GM12891 (cell line): ENCODE measurements around the gene HOXD8.

ENCODE experiments used
- DNase-seq: peaks from one replicate; pipeline ENCODE4 v3.0.0; 2011; ENCODE audit warnings: low spot score; ENCODE audit not compliant: insufficient read length
- FAIRE-seq: peaks from 2 replicates; lab custom pipeline; 2011; peaks lifted over from hg19 to GRCh38; lab: Jason Lieb, UNC
- PAX5 ChIP-seq: IDR thresholded peaks from 2 replicates; pipeline ENCODE4 v1.6.1; 2011; ENCODE audit warnings: low read length, moderate library complexity, mild to moderate bottlenecking; ENCODE audit not compliant: insufficient read depth, severe bottlenecking
- POLR2A ChIP-seq: IDR thresholded peaks from 2 replicates; pipeline ENCODE4 v1.6.1; 2011; ENCODE audit warnings: low read depth, low read length, control low read depth
- POLR2AphosphoS5 ChIP-seq: IDR thresholded peaks from 2 replicates; pipeline ENCODE4 v1.6.1; 2011; ENCODE audit warnings: low read depth, low read length, control low read depth
- POU2F2 ChIP-seq: IDR thresholded peaks from 2 replicates; pipeline ENCODE4 v1.6.1; 2011; ENCODE audit warnings: low read depth, mild to moderate bottlenecking, control low read depth, low read length, moderate library complexity
- SPI1 ChIP-seq: IDR thresholded peaks from 2 replicates; pipeline ENCODE4 v1.6.1; 2011; ENCODE audit warnings: low read depth, low read length, control low read depth
- TAF1 ChIP-seq: IDR thresholded peaks from 2 replicates; pipeline ENCODE4 v1.6.1; 2011; ENCODE audit warnings: low read depth, low read length, control low read depth

Gene HOXD8

DNA sequence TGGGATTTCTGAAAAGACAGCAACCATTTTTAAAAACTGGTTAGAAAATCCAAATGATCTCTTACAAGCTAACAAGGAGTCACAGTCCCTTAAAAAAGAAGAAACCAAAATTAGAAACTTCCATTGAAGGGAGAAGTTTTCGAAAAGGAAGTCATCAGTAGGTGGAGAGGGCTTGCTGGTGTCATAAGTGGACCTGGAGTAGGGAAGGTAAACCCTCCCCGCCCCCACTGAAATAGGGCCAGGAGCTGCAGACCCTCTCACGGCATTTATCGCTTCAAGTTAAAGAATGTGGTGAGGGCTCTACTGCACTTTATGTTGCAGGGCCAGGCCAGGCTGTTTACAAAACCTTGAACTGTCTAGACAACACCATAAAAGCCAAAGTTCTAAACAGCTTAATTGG is 19.6 kb upstream of the HOXD8 start:
- no peak for TF ChIP-seq SPI1
- no peak for TF ChIP-seq POLR2AphosphoS5
- no peak for TF ChIP-seq PAX5
- no peak for TF ChIP-seq POLR2A
- no peak for TF ChIP-seq TAF1
- TF ChIP-seq POU2F2: no peak
- FAIRE-seq (no peak), DNase-seq (no peak)

DNA sequence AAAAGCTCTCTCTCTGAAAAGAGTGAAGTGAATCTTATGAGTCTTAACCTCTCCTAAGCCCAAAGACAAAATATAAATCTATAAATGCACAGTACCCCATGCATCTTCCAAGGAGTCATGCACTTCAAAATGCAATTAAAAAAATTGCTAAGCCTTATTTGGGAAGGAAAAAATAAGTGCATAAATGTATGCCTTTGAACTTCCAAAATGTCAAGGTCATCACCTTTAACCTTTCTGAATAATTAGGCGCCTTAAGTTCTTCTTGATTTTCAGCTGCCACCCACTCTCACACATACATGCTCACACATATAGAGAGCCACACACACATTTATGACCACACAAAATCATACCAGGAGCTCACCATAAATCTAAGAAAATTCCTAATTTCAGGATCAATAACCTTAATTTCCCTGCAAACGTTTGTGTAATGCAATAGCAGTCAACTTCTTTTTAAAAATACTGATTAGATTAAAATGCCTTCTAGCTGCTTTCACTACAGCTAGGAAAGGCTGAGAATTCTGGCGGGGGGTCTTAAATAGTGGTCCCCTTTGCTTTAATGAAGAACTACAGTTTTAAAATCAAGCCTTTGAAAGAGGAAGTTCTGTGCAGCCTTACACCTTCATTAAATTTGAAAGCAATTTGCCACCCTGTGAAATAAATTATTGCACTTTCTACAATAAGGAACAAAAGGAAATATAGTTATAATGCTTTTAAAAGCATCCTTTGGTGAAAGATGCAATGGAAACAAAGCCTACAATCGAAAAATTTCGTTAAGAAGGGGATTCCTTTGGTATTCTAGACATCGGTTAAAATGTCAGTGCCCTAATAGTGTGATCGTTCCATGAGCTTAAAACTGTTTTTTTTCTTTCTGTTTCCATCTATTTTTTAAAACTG is 18.8 kb upstream of the HOXD8 start:
- TF ChIP-seq PAX5 (no peak), POLR2A (no peak), SPI1 (no peak), TAF1 (no peak), POU2F2 (no peak), POLR2AphosphoS5 (no peak)
- no peak for DNase-seq
- no peak for FAIRE-seq

DNA sequence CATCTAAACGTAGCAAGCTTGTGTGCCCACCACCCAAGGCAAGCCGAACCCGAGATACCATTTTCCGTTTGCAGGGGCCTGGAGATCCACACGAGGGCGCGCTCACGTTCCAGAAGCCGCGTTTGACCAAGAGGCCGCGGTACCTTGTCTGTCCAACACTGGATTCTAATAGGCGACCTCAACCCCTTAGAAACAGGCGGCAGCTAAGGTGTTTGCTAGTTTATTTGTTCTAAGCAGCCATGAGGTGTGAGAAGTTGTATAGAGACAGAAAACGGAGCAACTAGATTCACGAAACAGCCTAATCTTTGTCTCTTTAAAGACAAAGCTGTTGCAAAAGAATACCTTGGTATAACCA is 18.2 kb upstream of the HOXD8 start:
- no peak for TF ChIP-seq POLR2A
- no peak for TF ChIP-seq POLR2AphosphoS5
- no peak for TF ChIP-seq SPI1
- FAIRE-seq (no peak), DNase-seq (no peak)

DNA sequence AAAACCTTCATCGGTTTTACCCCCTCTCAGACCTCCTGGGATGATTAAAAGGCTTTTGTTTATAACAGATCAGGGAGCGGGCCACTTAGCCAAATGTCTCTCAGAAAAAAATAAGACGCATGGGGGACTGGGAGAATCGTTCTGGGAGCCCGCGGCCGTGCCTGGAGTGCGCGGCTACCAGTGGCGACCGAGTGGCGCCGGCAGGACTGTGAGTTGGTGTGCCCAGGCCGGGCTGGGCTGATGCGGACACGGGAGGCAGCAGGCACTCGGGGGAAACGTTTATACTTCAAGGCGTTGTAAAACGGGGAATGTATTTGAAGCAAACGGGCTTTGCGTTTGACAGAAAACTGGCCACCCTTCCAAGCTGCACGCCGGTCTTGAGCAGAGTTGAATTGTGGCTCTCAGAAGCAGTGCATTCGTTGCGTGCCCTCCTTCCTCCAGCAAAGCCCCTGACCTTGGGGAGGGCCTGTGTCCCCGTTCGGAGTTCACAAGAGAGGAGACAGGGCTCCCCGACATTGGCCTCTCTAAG is 17.6 kb upstream of the HOXD8 start:
- no peak for TF ChIP-seq POLR2A
- no peak for TF ChIP-seq SPI1
- no peak for TF ChIP-seq PAX5

DNA sequence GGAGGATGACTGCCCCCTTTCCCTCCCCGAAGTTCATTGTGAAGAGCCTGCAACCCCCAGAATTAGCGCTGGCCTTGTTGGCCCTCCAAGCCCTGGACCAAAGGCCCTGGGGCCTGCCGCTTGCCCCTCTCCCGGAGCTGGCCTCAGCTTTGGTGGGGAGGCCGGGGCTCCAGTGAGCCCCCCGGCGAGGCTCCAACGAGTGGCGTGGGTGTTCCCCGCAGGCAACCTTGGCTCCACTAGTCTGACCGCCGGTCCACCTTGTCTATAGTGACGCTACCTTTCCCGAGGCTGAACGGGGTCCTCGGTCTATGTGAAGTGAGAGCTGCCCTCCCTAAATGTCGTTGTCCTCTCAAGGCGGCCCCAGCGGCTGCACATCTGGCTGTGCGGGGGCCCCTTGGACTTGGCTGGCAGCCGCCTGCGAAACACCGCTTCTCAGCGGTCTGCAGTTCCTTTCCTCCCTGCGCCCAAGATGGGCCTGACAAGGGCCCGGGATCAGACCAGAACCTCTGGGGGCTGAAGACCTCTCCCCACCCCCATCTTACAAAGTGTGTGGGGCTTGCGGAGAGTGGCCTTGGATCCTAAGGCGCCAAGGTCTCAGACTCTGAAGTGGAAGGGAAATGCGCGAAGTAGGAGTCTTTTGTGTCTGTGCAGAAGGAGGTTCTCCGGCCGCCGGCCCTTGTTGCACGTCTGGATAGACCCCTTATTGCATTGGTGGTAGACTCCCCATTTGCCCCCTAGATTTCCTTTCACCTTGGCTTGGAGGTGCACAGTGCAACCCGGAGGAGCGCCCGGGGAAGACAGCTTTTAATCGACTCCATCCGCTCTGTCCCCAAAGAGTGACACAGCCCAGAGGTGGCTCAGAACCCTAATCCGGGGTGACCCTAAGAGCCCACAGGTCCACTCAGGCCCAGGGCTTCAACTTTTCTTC is 16.9 kb upstream of the HOXD8 start:
- FAIRE-seq (no peak), DNase-seq (no peak)
- TF ChIP-seq POU2F2: no peak
- TF ChIP-seq POLR2AphosphoS5: no peak

More for the DNA sequence above, 17.6 kb upstream of the HOXD8 start:
- FAIRE-seq: no peak
- no peak for DNase-seq

DNA sequence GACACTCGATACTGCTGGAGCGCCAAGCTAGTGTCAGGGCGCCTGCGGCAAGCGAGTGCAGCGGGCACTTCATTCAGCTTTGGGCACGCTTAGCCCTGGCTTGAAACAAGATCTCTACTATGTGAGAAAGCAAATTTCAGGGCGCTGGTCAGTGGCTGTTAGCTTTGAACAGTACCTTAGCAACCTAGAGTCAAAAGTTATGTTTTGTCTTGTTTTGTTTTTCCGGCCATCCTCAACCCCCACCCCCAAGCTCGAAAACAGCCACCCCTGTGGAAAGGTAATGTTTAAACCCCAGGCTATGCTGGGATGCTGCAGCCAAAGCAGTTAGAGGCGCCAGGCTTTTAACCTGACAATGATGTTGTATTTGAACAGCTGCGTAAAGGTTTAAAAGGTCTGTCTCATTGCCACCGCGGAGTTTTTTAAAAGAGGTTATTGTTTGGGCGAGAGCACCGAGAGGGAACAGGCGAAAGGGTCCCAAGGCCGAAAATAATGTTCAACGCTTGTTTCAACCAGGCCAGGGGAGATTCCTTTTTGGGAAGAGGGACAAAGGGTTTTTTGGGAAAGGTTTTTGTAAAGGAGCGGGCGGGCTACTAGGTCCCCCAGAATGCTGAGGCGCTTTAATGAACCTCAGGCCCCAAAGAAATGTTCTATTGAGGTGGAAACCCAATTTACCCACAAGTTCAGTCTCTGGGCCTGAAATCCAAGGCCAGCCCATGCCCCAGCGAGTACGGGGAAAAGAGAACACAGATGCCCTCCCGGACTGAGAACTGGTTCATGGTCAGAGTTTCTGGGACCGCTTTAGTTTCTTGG is 15.2 kb upstream of the HOXD8 start:
- DNase-seq (no peak), FAIRE-seq (no peak)
- TF ChIP-seq POLR2A (no peak), PAX5 (no peak), SPI1 (no peak), TAF1 (no peak), POU2F2 (no peak), POLR2AphosphoS5 (no peak)

DNA sequence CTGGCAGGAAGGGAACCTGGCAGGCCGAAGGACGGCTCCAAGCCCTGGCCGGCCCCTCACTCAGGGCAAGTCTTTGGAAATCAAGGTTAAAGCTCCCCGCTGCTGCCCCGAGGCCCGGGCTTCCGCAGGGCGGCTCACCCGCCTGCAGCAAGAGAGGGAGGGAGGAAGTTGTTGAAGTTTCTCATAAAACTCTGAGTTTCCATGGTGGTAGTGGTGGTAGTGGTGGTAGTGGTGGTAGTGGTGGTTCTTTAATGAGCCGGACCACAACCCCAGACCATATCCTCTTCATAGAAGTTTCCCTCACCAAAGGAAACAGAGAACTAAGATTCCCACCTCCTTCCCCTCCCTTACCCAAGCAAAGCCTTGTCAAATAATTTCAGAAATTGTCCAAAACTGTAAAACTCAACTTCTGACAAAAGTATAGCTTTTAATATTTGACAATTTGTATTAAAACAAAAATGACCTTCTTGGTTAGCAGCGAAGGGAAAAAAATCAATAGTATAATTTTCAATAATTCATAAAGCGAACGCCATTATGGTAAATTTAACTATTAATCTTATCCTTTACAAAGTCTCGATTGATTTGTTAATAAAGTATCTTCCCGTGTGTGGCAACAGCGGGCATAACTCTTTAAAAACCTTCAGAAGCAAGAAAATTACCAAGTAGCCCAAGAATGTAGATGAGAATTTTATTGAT is 14.4 kb upstream of the HOXD8 start:
- no peak for DNase-seq
- no peak for FAIRE-seq
- no peak for TF ChIP-seq POLR2AphosphoS5
- no peak for TF ChIP-seq PAX5
- no peak for TF ChIP-seq POU2F2
- TF ChIP-seq TAF1: no peak
- no peak for TF ChIP-seq POLR2A
- TF ChIP-seq SPI1: no peak

DNA sequence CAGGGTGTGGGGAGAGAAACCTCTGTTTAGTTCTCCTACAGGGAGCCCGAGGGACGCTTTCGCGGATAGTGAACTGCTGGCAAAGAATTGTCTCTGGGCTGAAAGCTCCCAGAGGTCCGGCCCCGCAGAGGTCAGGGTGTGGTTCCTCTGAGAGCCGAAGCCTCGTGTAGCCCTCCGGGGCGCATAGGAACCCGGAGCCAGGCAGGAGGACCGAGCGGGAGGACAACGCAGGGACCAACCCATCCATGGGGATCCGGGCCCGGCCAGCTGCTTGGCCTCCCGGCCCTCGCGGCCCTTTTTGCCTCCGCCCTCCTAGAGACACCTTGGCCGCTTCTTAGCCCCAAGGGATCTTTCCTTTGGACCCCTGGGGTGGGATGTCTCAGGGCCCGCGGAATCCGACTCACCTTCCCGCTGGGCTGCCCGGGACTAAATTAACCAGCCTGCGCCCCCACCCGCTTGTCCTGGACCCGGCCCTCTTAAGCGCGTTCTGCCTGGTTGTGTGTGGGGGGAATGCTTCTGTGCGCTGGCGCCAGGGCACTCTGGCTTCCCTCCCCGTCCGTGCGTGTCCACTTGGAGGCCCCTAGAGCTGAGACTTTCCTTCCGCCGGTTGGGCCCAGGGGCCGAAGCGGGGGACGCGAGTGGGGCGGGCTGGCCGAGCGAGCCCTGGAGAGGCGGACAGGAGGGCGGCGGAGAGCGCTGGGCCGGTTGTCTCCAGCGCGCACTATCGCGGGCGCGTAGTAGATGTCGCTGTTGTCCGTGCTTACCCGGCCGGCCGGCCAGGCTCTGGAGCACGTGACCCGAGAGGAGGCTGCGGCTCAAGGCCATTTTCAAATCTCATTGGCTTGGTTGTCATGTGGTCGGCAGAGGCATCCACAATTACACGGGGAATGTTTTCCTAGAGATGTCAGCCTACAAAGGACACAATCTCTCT is 13.4 kb upstream of the HOXD8 start, which contains the start of gene HOXD10:
Gene HOXD10, plus strand, starts transcription at position 896 of the 931 bp plus-strand sequence. CDS start 56 bp downstream, outside the sequence.
- TF ChIP-seq SPI1 (no peak), PAX5 (no peak), POU2F2 (no peak), POLR2AphosphoS5 (no peak), TAF1 (no peak), POLR2A (no peak)
- no peak for FAIRE-seq
- DNase-seq: no peak
